GM23248 (cell line): Measurements from ENCODE around the gene ENO2. TPM values are rescaled to one million over a fixed set of nuclear protein-coding genes. Genes with fewer than 3 reads are reported as not detected.
A peak's percentile ranks its signal among the peaks of the same experiment; 100 is the strongest.

ENCODE experiments used
- DNase-seq: peaks from one replicate; pipeline ENCODE4 v3.0.0-alpha.2; 2015
- H2AFZ ChIP-seq: fragments of 200-600 bp; sonication (generic); 2 replicates; pipeline ENCODE4 v1.6.1; 2016; ENCODE audit warnings: antibody characterized with exemption
- H3F3A ChIP-seq: fragments of 200-600 bp; sonication (generic); 2 replicates; pipeline ENCODE4 v1.6.1; 2016; ENCODE audit warnings: mild to moderate bottlenecking, antibody characterized with exemption, mixed run types; ENCODE audit not compliant: insufficient read depth
- H3K27ac ChIP-seq: fragments of 200-600 bp; sonication (generic); 2 replicates; pipeline ENCODE4 v1.5.1; 2016; ENCODE audit warnings: mild to moderate bottlenecking
- H3K27me3 ChIP-seq: fragments of 200-600 bp; sonication (generic); replicated peaks from 2 replicates; pipeline ENCODE4 v1.6.1; 2016; ENCODE audit warnings: mild to moderate bottlenecking; ENCODE audit not compliant: insufficient read depth
- H3K36me3 ChIP-seq: fragments of 200-600 bp; sonication (generic); 2 replicates; pipeline ENCODE4 v1.6.1; 2016; ENCODE audit warnings: low read depth, mild to moderate bottlenecking
- H3K4me1 ChIP-seq: fragments of 200-600 bp; sonication (generic); 2 replicates; pipeline ENCODE4 v1.6.1; 2016; ENCODE audit warnings: mild to moderate bottlenecking; ENCODE audit not compliant: insufficient read depth
- H3K4me2 ChIP-seq: fragments of 200-600 bp; sonication (generic); one replicate; pipeline ENCODE4 v1.6.1; 2016; ENCODE audit warnings: mild to moderate bottlenecking; ENCODE audit not compliant: unreplicated experiment
- H3K4me3 ChIP-seq: fragments of 200-600 bp; sonication (generic); 2 replicates; pipeline ENCODE4 v1.5.1; 2016; ENCODE audit warnings: mild to moderate bottlenecking
- H3K79me2 ChIP-seq: fragments of 200-600 bp; sonication (generic); 2 replicates; pipeline ENCODE4 v1.6.1; 2016; ENCODE audit warnings: mild to moderate bottlenecking; ENCODE audit not compliant: insufficient read depth
- H3K9ac ChIP-seq: fragments of 200-600 bp; sonication (generic); 2 replicates; pipeline ENCODE4 v1.6.1; 2016; ENCODE audit warnings: mild to moderate bottlenecking
- H3K9me2 ChIP-seq: fragments of 200-600 bp; sonication (generic); 2 replicates; pipeline ENCODE4 v1.6.1; 2016; ENCODE audit warnings: mixed run types, mild to moderate bottlenecking, moderate library complexity; ENCODE audit not compliant: insufficient read depth
- H3K9me3 ChIP-seq: fragments of 200-600 bp; sonication (generic); one replicate; pipeline ENCODE4 v1.6.1; 2017; ENCODE audit warnings: low read depth
- H4K20me1 ChIP-seq: fragments of 200-600 bp; sonication (generic); 2 replicates; pipeline ENCODE4 v1.6.0; 2016; ENCODE audit not compliant: insufficient read depth
- EZH2 ChIP-seq: fragments of 200-600 bp; sonication (generic); IDR thresholded peaks from 2 replicates; pipeline ENCODE4 v1.6.1; 2018; ENCODE audit warnings: antibody characterized with exemption, mild to moderate bottlenecking; ENCODE audit not compliant: insufficient read depth, poor library complexity, severe bottlenecking
- EZH2phosphoT487 ChIP-seq: fragments of 200-600 bp; sonication (generic); IDR thresholded peaks from 2 replicates; pipeline ENCODE4 v1.6.1; 2018; ENCODE audit warnings: antibody characterized with exemption, moderate library complexity, mild to moderate bottlenecking, low read depth; ENCODE audit not compliant: insufficient read depth
- WGBS, 2 experiments: methylation state at CpG; one replicate each; pipeline ENCODE4 v1.1.6; 2015 to 2017; ENCODE audit warnings: low lambda C conversion rate in 2 of 2, low coverage in 1 of 2; ENCODE audit errors: missing lambda C conversion rate in 2 of 2; 5-methylcytosine and 5-hydroxymethylcytosine counted together
- in situ Hi-C: fragments of 300-500 bp; cut with MboI; formaldehyde crosslinking; loops from 2 replicates; pipeline ENCODE4 v1.15.0; 2020
- polyA plus RNA-seq: library from polyadenylated mRNA; unstranded; fragments of >200 nt; fragmentation: Nextera tagmentation; extraction: Ambion mirVana; gene quantifications from 2 replicates; pipeline ENCODE4 v1.2.1, GENCODE V29; 2016
- total RNA-seq: library from RNA; depleted of rRNA; stranded (reverse); fragments of >200 nt; shearing (Covaris generic); gene quantifications from 2 replicates; pipeline ENCODE4 v1.2.3, GENCODE V29; 2014

Gene ENO2
- total and polyA plus RNA-seq, 2 experiments from 2014 or later: 10.1 to 34.2 TPM

DNA sequence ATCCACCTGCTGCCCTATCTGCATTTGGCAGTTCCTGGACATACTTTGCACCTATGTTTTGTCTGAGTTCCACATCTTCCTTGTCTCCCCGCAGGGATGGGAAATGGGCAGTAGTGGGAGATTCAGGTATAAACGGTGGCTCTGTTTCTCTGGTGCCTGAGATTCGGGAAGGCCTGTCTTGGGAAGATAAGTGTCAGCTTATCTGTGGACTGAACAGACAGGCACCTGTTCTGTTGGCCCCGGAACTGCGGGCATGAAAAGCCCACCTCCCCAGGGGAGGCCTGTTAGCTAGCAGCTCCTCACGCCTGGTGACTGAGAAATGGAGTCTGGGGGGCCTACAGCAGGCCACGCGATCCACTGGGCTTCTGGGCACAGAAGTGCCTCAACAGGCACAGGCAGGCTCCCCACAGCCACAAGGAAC lies 50.2 kb downstream of the ENO2 start:
- DNase-seq: no peak
- WGBS, 2 experiments: 73 to 78% methylated on average over 8 of the region's 8 CpGs
- Histone ChIP-seq H3K36me3 (peaks cover 27% of the 10 kb centered on the region), H3K9ac (peak overlapping the region; percentile 58; the same call in 1 of the 2 replicates), H3K9me2 (no peaks in the 10 kb centered on the region), H3K4me3 (no peak overlapping the region), H3K27me3 (no peaks in the 10 kb centered on the region), H4K20me1 (no peaks in the 10 kb centered on the region), H3K4me1 (peaks cover 15% of the 10 kb centered on the region; the same call in 1 of the 2 replicates), H2AFZ (no peak overlapping the region), H3K79me2 (peaks cover 22% of the 10 kb centered on the region), H3K4me2 (no peak overlapping the region), H3K27ac (peak overlapping the region; percentile 53), H3K9me3 (no peaks in the 10 kb centered on the region), H3F3A (peaks cover 45% of the 10 kb centered on the region)
- in situ Hi-C loops: no loop called here
- no peak for TF ChIP-seq EZH2phosphoT487
- no peak for TF ChIP-seq EZH2

DNA sequence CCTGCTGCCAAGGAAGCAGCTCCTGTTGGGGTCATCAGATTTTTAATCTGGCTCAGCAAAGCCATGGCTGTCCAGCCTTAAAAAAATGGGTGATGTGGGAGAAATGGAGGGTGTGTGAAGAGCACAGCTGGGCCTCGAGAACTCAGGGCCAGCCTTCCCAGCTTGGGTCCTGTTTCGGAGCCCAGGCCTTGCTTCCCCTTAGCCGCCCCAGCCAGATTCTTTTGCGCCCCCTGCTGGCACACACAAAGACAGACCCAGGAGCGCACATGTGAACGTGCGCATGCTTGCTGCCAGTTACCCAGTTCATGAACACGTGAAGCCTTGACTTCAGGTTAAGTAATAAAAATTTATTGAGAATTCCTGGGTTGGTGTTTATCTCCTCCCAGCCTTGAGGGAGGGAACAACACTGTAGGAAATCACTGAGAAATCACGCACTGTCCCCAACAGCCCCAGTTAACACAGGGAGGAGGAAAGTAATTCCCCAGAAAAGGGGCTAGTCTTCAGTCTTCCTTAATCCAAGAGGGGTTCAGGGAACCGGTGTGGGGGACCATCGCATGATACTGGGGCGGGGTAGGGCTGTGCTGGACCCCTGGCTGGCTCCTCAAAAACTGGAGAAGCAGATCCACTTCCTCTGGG lies 50.8 kb downstream of the ENO2 start:
- H3K36me3 ChIP-seq: peaks cover 27% of the 10 kb centered on the region
- no peak overlapping the region for H2AFZ ChIP-seq
- in situ Hi-C loops: no loop called here

DNA sequence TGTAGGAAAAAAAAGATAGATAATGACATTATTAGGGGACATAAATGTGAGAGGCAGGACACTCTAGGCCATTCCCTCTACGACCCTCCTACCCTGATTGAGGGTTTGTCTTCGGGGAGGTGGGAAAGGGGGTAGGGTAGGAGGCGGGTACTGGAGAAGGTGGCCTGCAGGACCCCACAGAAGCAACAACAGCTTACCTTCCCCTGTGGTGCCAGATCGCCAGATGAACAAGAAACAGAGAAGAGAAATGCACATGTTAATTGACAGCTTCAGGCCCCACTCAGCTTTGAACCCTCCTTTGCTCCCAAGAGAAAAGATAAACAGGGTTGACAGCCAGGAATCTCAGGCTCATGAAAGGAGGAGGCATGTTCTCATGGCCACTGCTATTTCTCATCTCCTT lies 51.3 kb downstream of the ENO2 start:
- Histone ChIP-seq H3K27ac (peak overlapping the region; percentile 53; the same call in 1 of the 2 replicates), H3K79me2 (peaks cover 31% of the 10 kb centered on the region), H3K4me1 (peaks cover 15% of the 10 kb centered on the region; the same call in 1 of the 2 replicates), H3K4me3 (no peak overlapping the region), H3K4me2 (no peak overlapping the region), H3K36me3 (peaks cover 27% of the 10 kb centered on the region), H3K27me3 (no peaks in the 10 kb centered on the region), H4K20me1 (no peaks in the 10 kb centered on the region), H3K9me2 (no peaks in the 10 kb centered on the region), H2AFZ (no peak overlapping the region), H3K9me3 (no peaks in the 10 kb centered on the region), H3K9ac (no peak overlapping the region), H3F3A (peaks cover 45% of the 10 kb centered on the region)
- in situ Hi-C loops: no loop called here
- no peak for DNase-seq
- TF ChIP-seq EZH2: no peak
- WGBS, 2 experiments: 83 to 87% methylated on average over 4 of the region's 4 CpGs

More for the DNA sequence above, 50.8 kb downstream of the ENO2 start:
- H3K27ac ChIP-seq: peak overlapping the region; percentile 53
- no peak overlapping the region for H3K4me2 ChIP-seq
- 25 to 28% methylated on average over 12 of the region's 12 CpGs for WGBS, 2 experiments
- no peaks in the 10 kb centered on the region for H3K27me3 ChIP-seq
- H3K9ac ChIP-seq: peak overlapping the region; percentile 58; the same call in 1 of the 2 replicates
- peaks cover 45% of the 10 kb centered on the region for H3F3A ChIP-seq
- peaks cover 15% of the 10 kb centered on the region; the same call in 1 of the 2 replicates for H3K4me1 ChIP-seq
- TF ChIP-seq EZH2 (no peak), EZH2phosphoT487 (no peak)
- H3K4me3 ChIP-seq: no peak overlapping the region
- H4K20me1 ChIP-seq: no peaks in the 10 kb centered on the region
- no peaks in the 10 kb centered on the region for H3K9me3 ChIP-seq
- no peaks in the 10 kb centered on the region for H3K9me2 ChIP-seq
- H3K79me2 ChIP-seq: peaks cover 27% of the 10 kb centered on the region
- peak; percentile 89 for DNase-seq

DNA sequence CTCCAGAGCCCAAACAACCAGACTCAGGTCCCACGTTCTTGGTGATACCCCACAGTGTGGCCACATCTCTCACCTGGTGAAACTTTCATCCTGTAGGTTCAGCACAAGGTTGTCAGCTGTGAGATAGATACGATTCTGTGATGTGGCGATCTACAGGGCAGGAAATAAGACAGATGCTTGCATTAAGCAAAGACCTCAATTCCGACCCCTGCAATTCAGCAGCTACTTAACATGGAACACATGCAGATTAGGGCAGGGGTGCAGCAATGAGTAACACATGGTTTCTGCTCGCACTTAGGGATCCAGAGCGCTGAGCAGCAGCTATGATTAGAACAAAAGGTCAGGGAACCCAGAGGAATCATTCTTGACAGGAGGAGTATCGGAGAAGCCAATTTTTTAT lies 52.0 kb downstream of the ENO2 start:
- 77 to 80% methylated on average over 7 of the region's 7 CpGs for WGBS, 2 experiments
- no peaks in the 10 kb centered on the region for H3K9me2 ChIP-seq
- no peak for DNase-seq
- peaks cover 15% of the 10 kb centered on the region; the same call in 1 of the 2 replicates for H3K4me1 ChIP-seq
- in situ Hi-C loops: no loop called here
- H3K4me2 ChIP-seq: no peak overlapping the region
- H2AFZ ChIP-seq: no peak overlapping the region
- H3F3A ChIP-seq: peaks cover 45% of the 10 kb centered on the region
- no peaks in the 10 kb centered on the region for H3K9me3 ChIP-seq
- H3K79me2 ChIP-seq: peaks cover 38% of the 10 kb centered on the region
- no peak overlapping the region for H3K9ac ChIP-seq
- peaks cover 27% of the 10 kb centered on the region for H3K36me3 ChIP-seq
- no peak overlapping the region for H3K4me3 ChIP-seq
- H3K27me3 ChIP-seq: no peaks in the 10 kb centered on the region
- TF ChIP-seq EZH2phosphoT487 (no peak), EZH2 (no peak)
- H4K20me1 ChIP-seq: no peaks in the 10 kb centered on the region
- no peak overlapping the region for H3K27ac ChIP-seq
